Measurements from ENCODE around the gene ZFP92.
"Not testable (repeated sequence)": the region's sequence is repeated elsewhere in the genome, so short reads cannot be mapped to it uniquely, and the experiment has no call there.

ZFP92 gene

GRCh38 chrX:153411255-153411987, at the start of gene ZFP92:
Gene ZFP92, plus strand, starts transcription at chrX:153411472. Its CDS starts 6,851 bp downstream, at chrX:153418323.
- DNase-seq: peak in 5 of 6 experiments; percentile 8 to 24 (median 10)

GRCh38 chrX:153361781-153362397, 49.4 kb upstream of the ZFP92 start:
- DNase-seq: no peak

- no peak for DNase-seq
Observed at GRCh38 chrX:153365670-153366069, 45.6 kb upstream of the ZFP92 start.

- DNase-seq: no peak
Observed at GRCh38 chrX:153366119-153366518, 45.2 kb upstream of the ZFP92 start.

- DNase-seq: no peak
Observed at GRCh38 chrX:153366878-153367538, 44.3 kb upstream of the ZFP92 start.

GRCh38 chrX:153370293-153371055, 40.8 kb upstream of the ZFP92 start:
- no peak for DNase-seq

GRCh38 chrX:153371256-153371655, 40.0 kb upstream of the ZFP92 start:
- no peak for DNase-seq

- no peak for DNase-seq
Observed at GRCh38 chrX:153372949-153373348, 38.3 kb upstream of the ZFP92 start.

GRCh38 chrX:153374426-153374825, 36.8 kb upstream of the ZFP92 start:
- no peak for DNase-seq

- no peak for DNase-seq
Observed at GRCh38 chrX:153375571-153375970, 35.7 kb upstream of the ZFP92 start.

GRCh38 chrX:153377727-153378126, 33.5 kb upstream of the ZFP92 start:
- DNase-seq: no peak

GRCh38 chrX:153378607-153379006, 32.7 kb upstream of the ZFP92 start:
- DNase-seq: no peak

GRCh38 chrX:153379508-153379907, 31.8 kb upstream of the ZFP92 start:
- no peak for DNase-seq

- DNase-seq: no peak
Observed at GRCh38 chrX:153379971-153380581, 31.2 kb upstream of the ZFP92 start.

- DNase-seq: no peak
Observed at GRCh38 chrX:153380691-153381090, 30.6 kb upstream of the ZFP92 start.

GRCh38 chrX:153381684-153382532, 29.4 kb upstream of the ZFP92 start:
- peak in 3 of 6 experiments; percentile 3 to 4 (median 4) for DNase-seq

- DNase-seq: no peak
Observed at GRCh38 chrX:153382563-153383482, 28.4 kb upstream of the ZFP92 start.

GRCh38 chrX:153384390-153384789, 26.9 kb upstream of the ZFP92 start:
- no peak for DNase-seq

- not testable (repeated sequence) for DNase-seq
Observed at GRCh38 chrX:153384973-153385372, 26.3 kb upstream of the ZFP92 start.

- DNase-seq: no peak
Observed at GRCh38 chrX:153386097-153386496, 25.2 kb upstream of the ZFP92 start.

- DNase-seq: no peak
Observed at GRCh38 chrX:153387345-153387744, 23.9 kb upstream of the ZFP92 start.
